Heart left ventricle (tissue), 16 donors: Measurements from ENCODE around the gene ZNF277. TPM values are rescaled to one million over a fixed set of nuclear protein-coding genes. Genes with fewer than 3 reads are reported as not detected.
"Not testable (repeated sequence)": the region's sequence is repeated elsewhere in the genome, so short reads cannot be mapped to it uniquely, and the experiment has no call there.

ENCODE experiments used
- ATAC-seq, 4 donors: fragments of 200-7000 bp; cut with Tn5 transposase; one replicate each; pipeline ENCODE4 v1.9.1; 2020 to 2022; ENCODE audit warnings: moderate library complexity in 4 of 4, mild to moderate bottlenecking in 3 of 4, moderate number of reproducible peaks in 1 of 4
- DNase-seq, 5 donors: peaks; one replicate each; pipeline ENCODE4 v3.0.0-alpha.2; 2020
- H3K27ac ChIP-seq, 12 donors: fragments of 200-600 bp; sonication (generic) in 4 of 12; one replicate each; pipeline versions ENCODE4 v1.5.0 to v1.8.0; 2016 to 2022; ENCODE audit warnings: mild to moderate bottlenecking in 2 of 12
- H3K27me3 ChIP-seq, 9 donors: fragments of 200-600 bp; sonication (generic) in 2 of 9; one replicate each; pipeline versions ENCODE4 v1.5.1 to v1.8.0; 2016 to 2022; ENCODE audit warnings: mild to moderate bottlenecking in 3 of 9
- H3K36me3 ChIP-seq, 9 donors: fragments of 200-600 bp; sonication (generic) in 2 of 9; one replicate each; pipeline versions ENCODE4 v1.5.0 to v1.8.0; 2018 to 2022; ENCODE audit warnings: mild to moderate bottlenecking in 2 of 9
- H3K4me1 ChIP-seq, 12 donors: fragments of 200-600 bp; sonication (generic) in 4 of 12; one replicate each; pipeline versions ENCODE4 v1.5.0 to v1.8.0; 2016 to 2022; ENCODE audit warnings: mild to moderate bottlenecking in 3 of 12
- H3K4me3 ChIP-seq, 12 donors: fragments of 200-600 bp; sonication (generic) in 4 of 12; one replicate each; pipeline versions ENCODE4 v1.5.0 to v1.8.0; 2017 to 2022; ENCODE audit warnings: mild to moderate bottlenecking in 9 of 12, moderate library complexity in 4 of 12
- H3K9me3 ChIP-seq, 12 donors: fragments of 200-600 bp; sonication (generic) in 4 of 12; one replicate each; pipeline versions ENCODE4 v1.5.0 to v1.8.0; 2016 to 2022; ENCODE audit warnings: mild to moderate bottlenecking in 1 of 12
- POLR2A ChIP-seq, 2 donors: fragments of 450-650 bp; IDR thresholded peaks; one replicate each; pipeline ENCODE4 v1.6.1; 2017; ENCODE audit warnings: antibody characterized with exemption in 2 of 2, mild to moderate bottlenecking in 2 of 2, moderate library complexity in 2 of 2
- WGBS, 4 donors: extraction: QIAGEN DNeasy Blood & Tissue Kit in 2 of 4; methylation state at CpG; one replicate each; pipeline versions ENCODE4 v1.1.5 to v1.1.7; 2013 to 2018; 5-methylcytosine and 5-hydroxymethylcytosine counted together
- intact Hi-C, 10 donors: fragments of 100-400 bp; cut with DNase I; formaldehyde crosslinking; loops; one replicate each; pipeline versions ENCODE4 v1.11.1 to v1.14.2; 2022
- polyA plus RNA-seq, 2 donors: library from polyadenylated mRNA; stranded (reverse); fragments of 200-250 nt; gene quantifications; one replicate each; pipeline ENCODE4 v1.2.3, GENCODE V29; 2013
- total RNA-seq, 9 donors: library from RNA; depleted of rRNA in 2 of 9; stranded (reverse); fragments of >200 nt in 2 of 9; fragmentation: NEBNext Ultra II Directional in 3 of 9; extraction: Animal tissue kit (Norgen Biotek cat#: 25700) in 3 of 9; gene quantifications; one replicate each; pipeline versions ENCODE4 v1.1.0 to v1.2.4, GENCODE V29; 2016 to 2023
- TF ChIP-seq, protein P1 (sequence below), 12 donors: fragments of 200-600 bp; sonication (generic) in 4 of 12; IDR thresholded peaks; one replicate each; pipeline versions ENCODE4 v1.5.0 to v1.8.0; 2018 to 2022; ENCODE audit warnings: antibody characterized with exemption in 12 of 12, mild to moderate bottlenecking in 5 of 12
- donor health status: ischemic (EF 13 %, LVEDD 7.1; RV severe dilation, severe dysfunction).
- donor health status: healthy with polysubstance abuse.
- donor health status: DM: no; HTN: yes; CAD: no.
- donor health status: DM: no; HTN: no; CAD: no.
- donor health status: ischemic (EF 25% LVEDD 6.9; RV normal size, moderate dysfunction).
- donor health status: ischemic (EF 25% LVEDD 5.7; RV mildly dilated, moderate dysfunction).
- donor health status: healthy.
- donor health status: DM: yes; HTN: yes; CAD: no.
- donor health status: ischemic (EF 35%, LVEDD 5.7; RV mildly dilated, moderate dysfunction).
- donor health status: nonischemic (EF 11% LVEDD 7.7; RV severe dilation, severe dysfunction).
- donor health status: DM: yes; HTN: yes; CAD: no.
- donor health status: PGD.
- donor health status: ischemic (EF 29% LVEDD 5.4; RV normal size, mild dysfunction).
- donor health status: nonischemic (EF 23%, LVEDD 6.1; RV moderate dilation, normal function).

The ZNF277 gene
- total and polyA plus RNA-seq, 11 donors = 10.3 to 26.5 (median 14.0) TPM

DNA sequence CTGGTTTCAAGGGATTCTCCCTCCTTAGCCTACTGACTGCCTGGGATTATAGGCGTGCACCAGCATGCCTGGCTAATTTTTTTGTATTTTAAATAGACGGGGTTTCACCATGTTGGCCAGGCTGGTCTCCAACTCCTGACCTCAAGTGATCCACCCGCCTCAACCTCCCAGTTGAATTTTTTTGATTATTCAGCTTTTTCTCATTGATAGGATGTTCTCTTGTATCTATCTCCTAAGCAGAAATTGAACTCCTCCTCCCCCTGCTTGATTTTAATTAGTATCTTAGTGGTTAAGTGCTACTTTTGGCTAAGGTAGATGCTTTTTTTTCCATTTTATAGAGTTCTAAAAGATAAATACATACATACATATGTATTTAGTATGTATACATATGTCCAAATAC lies 101.0 kb downstream of the ZNF277 start:
- H3K9me3 ChIP-seq = peaks cover 0 to 12% (median 0%) of the 10 kb centered on the region in 12 donors
- TF ChIP-seq, protein P1, sequence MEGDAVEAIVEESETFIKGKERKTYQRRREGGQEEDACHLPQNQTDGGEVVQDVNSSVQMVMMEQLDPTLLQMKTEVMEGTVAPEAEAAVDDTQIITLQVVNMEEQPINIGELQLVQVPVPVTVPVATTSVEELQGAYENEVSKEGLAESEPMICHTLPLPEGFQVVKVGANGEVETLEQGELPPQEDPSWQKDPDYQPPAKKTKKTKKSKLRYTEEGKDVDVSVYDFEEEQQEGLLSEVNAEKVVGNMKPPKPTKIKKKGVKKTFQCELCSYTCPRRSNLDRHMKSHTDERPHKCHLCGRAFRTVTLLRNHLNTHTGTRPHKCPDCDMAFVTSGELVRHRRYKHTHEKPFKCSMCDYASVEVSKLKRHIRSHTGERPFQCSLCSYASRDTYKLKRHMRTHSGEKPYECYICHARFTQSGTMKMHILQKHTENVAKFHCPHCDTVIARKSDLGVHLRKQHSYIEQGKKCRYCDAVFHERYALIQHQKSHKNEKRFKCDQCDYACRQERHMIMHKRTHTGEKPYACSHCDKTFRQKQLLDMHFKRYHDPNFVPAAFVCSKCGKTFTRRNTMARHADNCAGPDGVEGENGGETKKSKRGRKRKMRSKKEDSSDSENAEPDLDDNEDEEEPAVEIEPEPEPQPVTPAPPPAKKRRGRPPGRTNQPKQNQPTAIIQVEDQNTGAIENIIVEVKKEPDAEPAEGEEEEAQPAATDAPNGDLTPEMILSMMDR (IDR thresholded peaks at IDR 0.05) = no peak
- no peak for TF ChIP-seq POLR2A (IDR thresholded peaks at IDR 0.05)
- ATAC-seq = no peak

DNA sequence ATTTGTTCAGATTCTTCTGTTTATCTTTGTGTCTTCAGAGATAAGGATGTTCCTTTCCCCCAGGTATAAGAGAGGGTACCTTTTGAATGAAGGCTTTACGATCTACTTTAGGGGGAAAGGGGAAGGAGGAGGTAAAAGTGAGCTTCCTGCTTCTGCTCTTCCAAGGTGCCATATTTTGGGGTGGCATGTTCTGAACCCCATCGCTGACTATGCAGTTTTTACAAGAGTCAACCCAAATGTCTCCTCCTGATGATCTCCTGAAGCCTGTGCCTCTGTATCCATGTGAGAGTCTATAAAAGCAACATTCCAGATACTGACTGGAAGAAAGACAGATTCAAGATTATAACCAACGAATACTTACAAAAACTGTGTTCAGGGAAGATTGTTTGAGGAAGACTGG lies 102.5 kb downstream of the ZNF277 start:
- ATAC-seq = no peak
- H3K4me3 ChIP-seq = no peak overlapping the region
- 94 to 98% (median 97%) methylated on average over 3 of the region's 3 CpGs for WGBS, 4 donors
- intact Hi-C loops = loop anchor here in 1 of 10 donors (10.0 kb wide), 1 partner anchor 84 kb away; no protein-coding TSS in a partner anchor
- no peaks in the 10 kb centered on the region for H3K27me3 ChIP-seq
- peaks cover 0 to 12% (median 0%) of the 10 kb centered on the region in 12 donors for H3K9me3 ChIP-seq
- no peak overlapping the region for H3K27ac ChIP-seq
- H3K36me3 ChIP-seq = peaks cover 0 to 12% (median 0%) of the 10 kb centered on the region in 9 donors
- no peaks in the 10 kb centered on the region for H3K4me1 ChIP-seq
- no peak for DNase-seq
- TF ChIP-seq, protein P1 (IDR thresholded peaks at IDR 0.05) = no peak
- TF ChIP-seq POLR2A (IDR thresholded peaks at IDR 0.05) = no peak

More for the DNA sequence above, 101.0 kb downstream of the ZNF277 start:
- Histone ChIP-seq H3K4me3 (no peak overlapping the region), H3K27me3 (no peaks in the 10 kb centered on the region), H3K27ac (no peak overlapping the region), H3K36me3 (peaks cover 0 to 6% (median 0%) of the 10 kb centered on the region in 9 donors), H3K4me1 (peaks cover 0 to 6% (median 0%) of the 10 kb centered on the region in 12 donors)
- no peak for DNase-seq
- intact Hi-C loops = loop anchor here in 1 of 10 donors (10.0 kb wide), 1 partner anchor 83 kb away; no protein-coding TSS in a partner anchor
- WGBS, 4 donors = 93 to 99% (median 97%) methylated on average over 3 of the region's 3 CpGs

DNA sequence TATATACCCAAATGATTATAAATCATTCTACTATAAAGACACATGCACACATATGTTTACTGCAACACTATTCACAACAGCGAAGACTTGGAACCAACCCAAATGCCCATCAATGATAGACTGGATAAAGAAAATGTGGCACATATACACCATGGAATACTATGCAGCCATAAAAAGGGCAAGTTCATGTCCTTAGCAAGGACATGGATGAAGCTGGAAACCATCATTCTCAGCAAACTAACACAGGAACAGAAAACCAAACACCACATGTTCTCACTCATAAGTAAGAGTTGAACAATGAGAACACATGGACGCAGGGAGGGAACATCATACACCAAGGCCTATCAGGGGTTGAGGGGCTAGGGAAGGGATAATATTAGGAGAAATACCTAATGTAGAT lies 110.3 kb downstream of the ZNF277 start:
- H3K4me3 ChIP-seq, DNase-seq, intact Hi-C loops, H3K9me3 ChIP-seq, H3K27ac ChIP-seq, H3K4me1 ChIP-seq, ATAC-seq, H3K27me3 ChIP-seq: not testable (repeated sequence)
- peaks cover 0 to 56% (median 18%) of the 10 kb centered on the region in 9 donors for H3K36me3 ChIP-seq
- WGBS, 4 donors = 94 to 98% (median 97%) methylated on average over 2 of the region's 2 CpGs

DNA sequence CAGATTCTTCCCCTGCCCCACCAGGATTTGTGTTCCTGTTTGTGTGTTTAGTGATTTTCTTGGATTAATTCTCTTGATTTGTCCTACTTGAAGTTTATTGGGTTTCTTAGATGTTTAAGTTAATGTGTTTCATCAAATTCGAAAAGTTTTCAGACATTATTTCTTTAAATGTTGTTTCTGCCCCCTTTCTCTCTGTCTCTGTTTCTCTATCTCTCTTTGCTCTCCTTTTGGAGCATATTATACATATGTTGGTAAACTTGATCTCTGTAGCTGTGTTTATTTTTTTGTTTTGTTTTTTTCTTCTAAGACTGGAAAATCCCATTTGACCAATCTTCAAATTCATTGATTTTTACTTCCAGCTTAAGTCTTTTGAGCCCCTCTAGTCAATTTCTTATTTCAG lies 115.6 kb downstream of the ZNF277 start:
- Histone ChIP-seq H3K36me3 (peaks cover 0 to 57% (median 39%) of the 10 kb centered on the region in 9 donors), H3K27ac (no peak overlapping the region), H3K4me1 (no peaks in the 10 kb centered on the region), H3K9me3 (peaks cover 0 to 14% (median 0%) of the 10 kb centered on the region in 12 donors), H3K4me3 (no peak overlapping the region), H3K27me3 (no peaks in the 10 kb centered on the region)
- 94 to 98% (median 98%) methylated on average over 1 of the region's 1 CpG for WGBS, 4 donors
- TF ChIP-seq, protein P1 (IDR thresholded peaks at IDR 0.05) = no peak
- TF ChIP-seq POLR2A (IDR thresholded peaks at IDR 0.05) = no peak
- intact Hi-C loops = no loop called here
- no peak for DNase-seq
- no peak for ATAC-seq

DNA sequence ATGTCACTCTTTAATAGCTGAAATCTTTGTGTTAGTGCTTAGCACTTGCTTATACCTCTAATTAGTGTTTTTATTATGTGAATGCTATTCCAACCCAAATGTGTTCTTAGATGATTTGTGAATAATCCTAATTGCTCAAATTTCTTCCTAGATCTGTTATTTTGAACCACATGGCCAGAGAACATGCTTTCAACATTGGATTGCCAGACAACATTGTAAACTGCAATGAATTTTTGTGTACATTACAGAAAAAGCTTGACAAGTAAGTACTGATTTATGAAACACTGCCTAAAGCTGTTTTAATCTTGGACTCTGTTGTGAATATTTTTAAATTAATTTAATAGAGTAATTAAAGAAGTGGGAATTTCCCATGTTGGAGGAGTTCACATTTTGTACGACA lies 121.1 kb downstream of the ZNF277 start:
- Histone ChIP-seq H3K27me3 (no peaks in the 10 kb centered on the region), H3K4me3 (no peak overlapping the region), H3K36me3 (peaks cover 0 to 50% (median 29%) of the 10 kb centered on the region in 9 donors), H3K9me3 (peaks cover 0 to 2% (median 0%) of the 10 kb centered on the region in 12 donors), H3K27ac (no peak overlapping the region), H3K4me1 (no peaks in the 10 kb centered on the region)
- ATAC-seq (no peak), DNase-seq (no peak)
- intact Hi-C loops = no loop called here
- 96 to 99% (median 98%) methylated on average over 1 of the region's 1 CpG for WGBS, 4 donors
- no peak for TF ChIP-seq POLR2A (IDR thresholded peaks at IDR 0.05)
- TF ChIP-seq, protein P1 (IDR thresholded peaks at IDR 0.05) = no peak
